NCI-H510A (cell line): Measurements from ENCODE around the gene EXOC6.

ENCODE experiments used
- DNase-seq: peaks from one replicate; lab custom pipeline; 2025; lab: John Stamatoyannopoulos, UW

The EXOC6 gene

DNA sequence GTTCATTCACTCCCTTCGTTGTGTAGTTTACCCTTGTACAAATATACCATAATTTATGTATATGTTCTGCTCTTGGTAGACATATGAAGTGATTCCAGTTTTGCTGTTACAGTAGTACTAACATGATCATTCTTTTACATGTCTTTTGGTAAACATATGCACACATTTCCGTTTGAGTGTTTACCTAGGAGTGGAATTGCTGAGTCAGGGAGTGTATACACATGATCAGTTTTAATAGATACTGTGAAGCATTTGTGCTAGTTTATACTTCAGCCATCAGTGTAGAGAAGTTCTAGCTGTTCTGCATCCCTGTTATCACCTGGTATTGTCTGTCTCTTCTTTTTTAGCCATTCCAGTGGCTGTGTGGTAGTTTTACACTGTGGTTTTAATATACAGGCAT lies 177.8 kb downstream of the EXOC6 start:
- DNase-seq: no peak

- DNase-seq: no peak
These were observed 179.2 kb downstream of the EXOC6 start for GRCh38 chr10:93027508-93027907.

- no peak for DNase-seq
These were observed 180.6 kb downstream of the EXOC6 start for GRCh38 chr10:93028883-93029282.

- DNase-seq: no peak
These were observed 182.1 kb downstream of the EXOC6 start for GRCh38 chr10:93030409-93030808.

DNA sequence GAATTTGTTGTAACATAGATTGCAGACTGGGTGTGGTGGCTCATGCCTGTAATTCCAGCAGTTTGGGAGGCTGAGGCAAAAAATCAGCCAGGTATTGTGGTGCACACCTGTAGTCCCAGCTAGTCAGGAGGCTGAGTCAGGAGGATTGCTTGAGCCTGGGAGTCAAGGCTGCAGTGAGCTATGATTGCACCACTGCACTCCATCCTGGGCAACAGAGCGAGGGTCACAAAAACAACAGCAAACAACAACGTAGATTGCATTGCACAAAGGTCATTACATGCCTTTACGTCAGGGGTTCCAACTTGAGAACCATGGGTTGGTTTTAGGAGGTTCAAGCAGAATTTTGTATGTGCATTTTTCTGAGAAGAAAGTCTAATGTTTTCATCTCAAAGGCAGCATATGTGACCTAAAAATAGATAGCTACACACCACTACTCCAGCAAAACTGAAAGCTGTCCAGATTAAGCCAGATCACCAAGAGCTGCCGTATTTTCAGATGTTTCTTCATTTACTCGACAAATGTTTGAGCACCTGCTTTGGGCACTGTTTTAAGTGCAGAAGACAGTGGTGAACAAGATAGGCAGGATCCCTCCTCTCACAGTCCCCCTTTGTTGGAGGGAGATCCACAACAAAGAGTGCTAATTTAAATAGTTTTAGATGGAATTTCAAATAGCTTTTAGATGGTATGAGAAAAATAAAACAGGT lies 183.9 kb downstream of the EXOC6 start:
- no peak for DNase-seq

DNA sequence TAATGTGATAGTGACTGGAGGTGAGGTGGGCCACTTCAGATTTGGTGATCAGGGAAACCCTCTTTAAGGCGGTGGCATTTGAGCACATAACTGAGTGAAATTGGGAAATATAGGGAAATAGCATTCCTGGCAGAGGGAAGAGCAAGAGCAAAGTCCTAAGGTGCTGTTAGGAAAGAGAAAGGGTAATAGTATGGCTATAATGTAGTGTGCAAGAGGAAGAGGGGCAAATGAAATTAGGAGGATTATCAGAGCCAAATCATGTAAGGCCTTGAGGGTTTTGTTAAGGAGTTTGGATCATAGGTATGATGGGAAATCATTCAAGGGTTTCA lies 184.5 kb downstream of the EXOC6 start:
- no peak for DNase-seq

DNA sequence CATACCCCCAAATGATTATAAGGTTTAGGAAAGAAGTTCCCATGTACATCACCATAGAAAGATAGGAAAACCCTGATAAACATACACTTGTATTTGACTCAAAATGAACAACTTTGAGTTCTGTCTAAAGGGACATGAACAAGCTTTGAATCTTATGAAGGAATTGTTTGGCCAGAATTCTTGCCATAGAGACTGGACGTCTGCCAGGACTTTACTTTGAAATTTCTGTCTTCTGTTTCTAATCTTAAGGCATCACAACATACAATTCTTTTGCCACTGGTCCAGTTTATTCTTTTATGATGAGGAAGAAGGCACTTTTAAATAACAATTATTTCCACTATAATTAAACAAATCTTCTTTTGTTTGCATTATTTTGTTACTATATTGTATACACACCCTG lies 186.1 kb downstream of the EXOC6 start:
- DNase-seq: no peak

DNA sequence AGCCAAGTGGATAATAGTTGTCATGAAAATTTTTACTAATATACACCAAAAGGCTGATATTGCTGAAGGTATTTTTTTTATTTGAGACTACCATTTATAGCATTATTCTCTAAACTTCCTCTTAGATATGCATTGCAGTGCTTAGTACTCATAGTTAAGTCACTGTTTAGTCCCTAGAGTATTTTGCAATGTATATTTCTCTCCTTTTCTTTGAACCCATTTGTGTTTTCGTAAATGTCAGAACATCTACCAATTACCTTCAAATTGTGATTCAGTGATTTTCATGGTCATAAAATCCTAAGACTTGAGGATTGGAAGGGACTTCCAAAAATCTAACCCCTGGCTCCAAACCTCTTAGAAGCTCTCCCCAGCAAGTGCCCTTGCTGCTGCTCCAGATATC lies 190.8 kb downstream of the EXOC6 start:
- DNase-seq: no peak

DNA sequence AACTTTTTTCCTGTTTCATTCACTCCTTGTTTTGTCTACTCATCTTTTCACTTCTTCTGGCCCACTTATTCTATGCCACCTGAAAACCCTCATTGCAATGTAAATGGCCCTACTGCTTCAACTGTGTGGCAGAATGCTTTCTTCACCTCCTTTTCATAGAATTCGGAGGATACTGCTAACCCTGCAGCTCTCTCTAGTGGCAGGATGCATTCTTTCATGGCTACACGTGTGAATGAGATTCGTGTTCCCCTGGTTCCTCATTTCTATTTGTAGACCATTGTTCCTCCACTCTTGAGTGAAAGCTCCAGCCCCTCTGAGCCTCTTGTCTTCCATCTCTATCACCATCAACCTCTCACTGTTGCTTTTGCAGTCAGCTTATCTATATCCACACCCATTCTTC lies 191.4 kb downstream of the EXOC6 start:
- no peak for DNase-seq

DNA sequence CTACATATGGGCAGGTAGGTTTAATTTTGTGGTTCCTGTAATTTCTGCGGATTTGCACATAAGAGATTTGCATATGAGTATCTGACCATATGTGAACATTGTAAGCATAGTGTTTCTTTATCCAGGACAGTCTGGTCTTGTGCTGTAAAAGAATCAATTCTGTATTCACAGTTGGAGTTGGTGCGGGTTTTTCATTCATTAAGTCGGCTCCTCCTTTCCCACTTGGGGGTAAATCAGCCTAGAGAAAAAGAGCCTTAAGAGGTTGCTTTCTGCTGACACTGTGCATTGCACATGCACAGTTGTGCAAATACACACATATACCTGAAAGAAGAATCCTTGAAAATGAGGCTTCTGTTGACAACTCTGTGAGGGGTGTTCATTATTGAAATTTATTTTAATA lies 206.2 kb downstream of the EXOC6 start:
- DNase-seq: no peak

GRCh38 chr10:93058139-93058538 lies 209.8 kb downstream of the EXOC6 start:
- no peak for DNase-seq

- DNase-seq: no peak
These were observed 211.9 kb downstream of the EXOC6 start, which contains the start of gene CYP26C1 for GRCh38 chr10:93059975-93060886. TSS of gene CYP26C1 (plus strand) at chr10:93060798. CDS start at chr10:93061264, 466 bp downstream.

DNA sequence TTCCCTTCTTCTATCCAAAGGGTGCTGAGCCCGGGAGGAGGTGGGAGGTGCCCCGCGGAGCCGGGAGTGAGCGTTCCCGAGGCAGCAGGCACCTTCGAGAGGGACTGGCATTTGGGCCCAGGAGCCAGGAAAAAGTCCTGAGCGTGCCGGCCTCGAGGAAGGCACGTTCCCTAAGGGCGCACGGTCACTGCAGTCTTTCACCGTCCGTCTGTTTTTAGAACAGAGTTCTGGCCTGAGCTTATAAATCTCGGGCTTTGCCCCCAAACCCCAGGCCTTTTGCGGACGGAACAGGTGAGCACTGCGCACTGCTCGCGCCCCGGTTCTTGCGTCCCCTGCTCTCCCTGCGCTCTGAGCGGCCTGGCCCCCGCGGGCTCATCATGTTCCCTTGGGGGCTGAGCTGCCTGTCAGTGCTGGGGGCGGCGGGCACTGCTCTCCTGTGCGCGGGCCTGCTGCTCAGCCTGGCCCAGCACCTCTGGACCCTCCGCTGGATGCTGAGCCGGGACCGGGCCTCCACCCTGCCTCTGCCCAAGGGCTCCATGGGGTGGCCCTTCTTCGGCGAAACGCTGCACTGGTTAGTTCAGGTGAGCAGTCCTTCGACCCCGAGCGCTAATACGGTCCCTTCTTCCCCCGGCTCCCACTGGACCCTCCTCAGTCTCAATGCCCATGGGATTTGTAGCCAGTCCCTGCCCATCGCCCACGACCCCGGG lies 212.7 kb downstream of the EXOC6 start:
- DNase-seq: no peak

DNA sequence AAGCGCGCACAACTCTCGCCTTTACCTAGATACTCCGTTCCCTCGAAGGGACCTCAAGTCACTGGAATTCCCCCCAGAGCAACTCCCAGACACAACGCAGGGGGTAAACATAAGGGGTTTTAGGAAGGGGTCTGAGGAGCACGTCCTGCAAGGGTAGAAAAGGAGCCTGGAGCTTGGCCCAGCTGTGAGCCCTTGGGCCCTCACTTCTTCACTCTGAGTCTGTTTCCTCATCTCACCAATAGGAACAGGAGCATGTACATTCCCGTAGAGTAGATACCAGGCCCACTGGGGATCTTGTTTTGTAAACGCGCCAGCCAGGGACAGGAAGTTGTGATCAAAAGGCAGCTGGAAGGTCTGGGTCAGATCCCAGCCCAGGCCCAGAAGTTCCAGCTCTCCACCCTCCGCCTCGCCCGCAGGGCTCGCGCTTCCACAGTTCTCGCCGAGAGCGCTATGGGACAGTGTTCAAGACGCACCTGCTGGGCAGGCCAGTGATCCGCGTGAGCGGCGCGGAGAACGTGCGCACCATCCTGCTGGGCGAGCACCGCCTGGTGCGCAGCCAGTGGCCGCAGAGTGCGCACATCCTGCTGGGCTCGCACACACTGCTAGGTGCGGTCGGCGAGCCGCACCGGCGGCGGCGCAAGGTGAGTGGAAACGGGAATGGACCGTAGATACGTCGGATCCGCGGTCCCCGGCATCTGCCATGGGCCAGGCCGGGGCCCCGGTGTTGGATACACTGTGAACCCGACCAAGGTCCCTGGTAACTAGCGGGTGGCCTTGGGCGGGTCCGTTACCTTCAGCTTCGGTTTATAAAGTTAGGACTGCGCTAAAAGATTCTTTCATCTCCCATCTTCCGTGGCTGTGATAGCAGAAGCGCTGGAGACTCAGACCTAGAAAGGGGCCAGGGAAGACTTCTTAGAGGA lies 213.5 kb downstream of the EXOC6 start:
- no peak for DNase-seq

GRCh38 chr10:93062514-93063143 lies 214.3 kb downstream of the EXOC6 start:
- peak; percentile 21 for DNase-seq

DNA sequence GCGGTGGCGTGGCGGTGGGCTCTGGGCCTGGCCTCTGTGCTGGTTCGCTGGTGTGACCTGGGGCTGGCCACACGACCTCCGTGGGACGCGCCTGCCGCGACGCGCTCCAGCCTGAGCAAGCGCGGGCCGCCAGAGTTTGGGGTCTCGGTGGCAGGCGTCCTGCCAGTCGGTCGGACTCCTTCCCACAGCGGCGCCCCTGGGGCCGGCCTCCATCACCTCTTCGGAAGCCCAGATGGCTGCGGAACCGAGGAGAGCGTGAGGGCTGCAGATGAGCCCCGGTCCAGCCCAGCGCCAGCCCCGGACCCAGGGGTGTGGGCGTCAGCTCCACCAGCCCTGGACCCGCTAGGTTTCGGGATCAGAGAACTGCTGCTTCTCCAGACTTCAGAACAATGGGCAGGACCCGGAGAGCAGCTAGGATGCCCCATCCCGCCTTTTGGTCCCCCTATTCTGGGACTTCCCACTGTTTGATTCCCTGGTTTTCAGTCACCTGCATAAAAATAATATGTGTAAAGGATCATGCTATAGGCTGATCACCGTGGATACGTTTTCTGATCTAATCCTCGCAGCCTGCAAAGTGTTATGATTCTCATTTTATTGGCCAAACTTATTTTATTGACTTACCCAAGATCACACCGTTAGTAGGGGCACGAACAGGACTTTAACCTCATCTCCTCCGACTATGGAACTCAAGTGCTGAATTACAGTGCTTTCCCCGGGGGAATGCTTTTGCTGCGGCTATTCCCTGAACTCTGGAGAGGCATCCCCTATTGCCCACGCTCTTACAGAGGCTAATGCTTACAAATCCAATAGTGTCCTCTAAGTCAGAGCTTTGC lies 215.0 kb downstream of the EXOC6 start:
- DNase-seq: no peak

GRCh38 chr10:93063977-93064660 lies 215.8 kb downstream of the EXOC6 start:
- DNase-seq: no peak

DNA sequence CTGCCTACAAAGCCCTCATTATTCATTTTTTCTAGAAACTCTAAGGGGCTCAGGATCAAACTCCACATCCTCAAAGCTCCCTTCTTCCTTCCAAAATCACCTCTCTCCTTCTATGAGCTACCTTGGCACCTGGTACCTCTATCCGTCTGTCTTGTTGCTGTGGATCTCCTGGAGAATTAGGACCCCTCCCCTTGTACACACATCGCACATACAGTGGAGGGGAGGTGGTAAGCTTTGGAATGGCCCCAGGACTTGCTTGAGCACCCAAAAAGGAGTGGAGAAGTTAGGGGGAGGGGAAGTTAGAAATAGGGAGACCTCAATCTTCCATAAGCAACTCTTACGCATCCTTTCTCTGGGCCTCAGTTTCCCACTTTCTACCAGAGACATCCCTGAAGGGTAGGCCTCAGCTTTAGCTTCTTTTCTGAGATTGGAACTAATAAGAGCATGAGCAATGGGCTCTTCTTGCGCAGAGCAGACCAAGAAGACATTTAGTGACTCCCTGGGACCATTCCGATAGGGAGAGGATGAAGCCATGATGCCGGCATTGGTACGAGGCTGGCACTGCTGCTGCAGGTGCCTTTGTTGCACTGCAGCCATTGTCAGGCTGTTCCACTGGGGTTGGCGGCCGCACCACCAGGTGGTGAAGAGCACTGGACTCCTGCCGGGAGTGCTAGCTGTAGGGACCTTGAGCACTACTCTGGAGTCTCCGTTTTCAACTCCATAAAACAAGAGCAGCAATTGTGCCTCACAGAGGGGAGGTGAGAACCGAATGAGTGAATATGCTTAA lies 216.7 kb downstream of the EXOC6 start:
- no peak for DNase-seq
